Common myeloid progenitor, CD34-positive (primary cell): ENCODE results near the gene S1PR5.

Experiments used
- CTCF ChIA-PET: fragments of 350-600 bp; sonication (Branson Sonifier 250); formaldehyde crosslinking; loops from one replicate; lab custom pipeline; 2021; ENCODE audit warnings: antibody characterized with exemption; lab: Charles Lee
- POLR2A ChIA-PET: fragments of 350-600 bp; sonication (Branson Sonifier 250); formaldehyde crosslinking; loops from one replicate; lab custom pipeline; 2021; ENCODE audit warnings: antibody characterized with exemption; lab: Charles Lee
- DNase-seq, 3 donors: peaks; one replicate each; pipeline versions ENCODE4 v3.0.0 to v3.0.0-alpha.2; 2013
- H3K27ac ChIP-seq, 2 experiments: 1 replicate in 1 of 2; 2 replicates in 1 of 2; pipeline ENCODE4 v1.7.0; 2013; ENCODE audit warnings: inconsistent platforms in 2 of 2, low read length in 2 of 2, mild to moderate bottlenecking in 2 of 2, low read depth in 1 of 2, moderate library complexity in 1 of 2; ENCODE audit not compliant: severe bottlenecking in 2 of 2, insufficient read depth in 1 of 2, poor library complexity in 1 of 2
- H3K27me3 ChIP-seq, 5 experiments: replicated peaks in 2 of 5; 1 replicate in 3 of 5; 2 replicates in 2 of 5; pipeline versions ENCODE4 v1.6.1 to v1.7.0; 2013; ENCODE audit warnings: low read length in 4 of 5, mild to moderate bottlenecking in 2 of 5, moderate library complexity in 2 of 5, inconsistent platforms in 1 of 5; ENCODE audit not compliant: insufficient read depth in 5 of 5, control insufficient read depth in 4 of 5
- H3K36me3 ChIP-seq, 4 experiments: 1 replicate in 2 of 4; 2 replicates in 2 of 4; pipeline versions ENCODE4 v1.6.1 to v1.7.0; 2013; ENCODE audit warnings: low read length in 3 of 4, control low read depth in 1 of 4, mild to moderate bottlenecking in 1 of 4; ENCODE audit not compliant: control insufficient read depth in 4 of 4, insufficient read depth in 4 of 4
- H3K4me1 ChIP-seq, 4 experiments: 1 replicate in 3 of 4; 2 replicates in 1 of 4; pipeline versions ENCODE4 v1.6.1 to v1.7.1; 2013; ENCODE audit warnings: low read length in 3 of 4, mild to moderate bottlenecking in 3 of 4, control low read depth in 1 of 4, inconsistent platforms in 1 of 4, moderate library complexity in 1 of 4; ENCODE audit not compliant: control insufficient read depth in 4 of 4, insufficient read depth in 4 of 4; ENCODE audit errors: control extremely low read depth in 1 of 4
- H3K4me3 ChIP-seq, 7 experiments: 1 replicate in 4 of 7; 2 replicates in 3 of 7; pipeline versions ENCODE4 v1.5.1 to v1.7.0; 2013; ENCODE audit warnings: mild to moderate bottlenecking in 7 of 7, low read length in 6 of 7, moderate library complexity in 6 of 7, inconsistent platforms in 2 of 7, low read depth in 2 of 7, control low read depth in 1 of 7; ENCODE audit not compliant: insufficient read depth in 4 of 7, control insufficient read depth in 1 of 7; ENCODE audit errors: extremely low read depth in 1 of 7
- H3K9me3 ChIP-seq, 5 experiments: 1 replicate in 4 of 5; 2 replicates in 1 of 5; pipeline versions ENCODE4 v1.6.1 to v1.7.1; 2013; ENCODE audit warnings: low read length in 4 of 5, mild to moderate bottlenecking in 2 of 5, inconsistent platforms in 1 of 5, low read depth in 1 of 5, moderate library complexity in 1 of 5; ENCODE audit not compliant: control insufficient read depth in 4 of 5, insufficient read depth in 2 of 5; ENCODE audit errors: control extremely low read depth in 1 of 5
- WGBS: methylation state at CpG from one replicate; pipeline ENCODE4 v1.1.5; 2013; ENCODE audit not compliant: insufficient coverage; 5-methylcytosine and 5-hydroxymethylcytosine counted together

S1PR5 gene

GRCh38 chr19:10518444-10519361, 1.5 kb upstream of the S1PR5 start:
- Histone ChIP-seq H3K4me3 (peak overlapping the region in 1 of 7 experiments; percentile 33), H3K36me3 (no peaks in the 10 kb centered on the region), H3K4me1 (peaks cover 0 to 36% (median 31%) of the 10 kb centered on the region in 4 experiments), H3K9me3 (no peaks in the 10 kb centered on the region), H3K27ac (no peak overlapping the region), H3K27me3 (peaks cover 4 to 68% (median 43%) of the 10 kb centered on the region in 5 experiments)
- DNase-seq: no peak
- WGBS: 12% methylated on average over 24 of the region's 33 CpGs
- CTCF ChIA-PET: interaction anchor here (0.6 kb wide), 1 partner anchor 11 kb away, joined by 3 read pairs; no protein-coding TSS in a partner anchor
- POLR2A ChIA-PET: no interaction called here

DNA sequence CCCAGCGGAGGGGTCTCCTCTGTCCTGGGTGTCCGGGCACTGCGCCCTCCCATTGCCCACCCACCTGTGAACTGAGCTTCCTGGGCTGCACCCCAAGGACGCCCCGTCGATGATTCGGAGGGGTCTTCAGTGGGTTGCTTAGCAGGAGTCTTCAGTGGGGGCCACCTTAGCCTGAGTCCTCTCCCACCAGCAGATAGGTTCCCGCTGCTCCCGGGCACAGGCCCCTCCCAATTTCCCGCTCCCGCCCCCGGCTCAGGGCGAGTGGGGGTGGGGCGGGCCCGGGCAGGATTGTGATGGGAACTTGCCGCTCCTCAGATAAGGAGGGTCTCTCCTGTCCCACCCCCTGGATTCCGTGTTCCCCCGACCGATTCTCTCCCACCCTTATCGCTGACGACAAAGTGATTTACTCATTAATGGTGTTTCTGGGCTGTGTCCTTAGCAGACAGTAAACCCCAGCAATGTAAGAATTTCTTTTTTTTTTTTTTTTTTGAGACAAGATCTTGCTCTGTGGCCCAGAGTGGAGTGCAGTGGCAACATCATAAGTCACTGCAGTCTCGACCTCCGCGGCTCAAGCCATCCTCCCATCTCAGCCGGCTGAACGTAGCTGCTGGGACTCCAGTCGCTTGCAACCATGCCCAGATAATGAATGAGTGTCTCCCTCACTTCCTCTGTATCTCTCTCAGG, 655 bp upstream of the S1PR5 start:
- ChIA-PET POLR2A (interaction anchor here (0.5 to 0.9 kb wide), 2 partner anchors 10 to 228 kb away, joined by 3 to 6 read pairs; partner anchors contain the start of gene ICAM5), CTCF (interaction anchor here (1.2 kb wide), 1 partner anchor 10 kb away, joined by 4 read pairs; no protein-coding TSS in a partner anchor)
- H3K4me1 ChIP-seq: peaks cover 0 to 36% (median 32%) of the 10 kb centered on the region in 4 experiments
- no peak overlapping the region for H3K27ac ChIP-seq
- H3K4me3 ChIP-seq: peak overlapping the region in 2 of 7 experiments; percentile 33 to 60
- WGBS: 1% methylated on average over 14 of the region's 27 CpGs
- peaks cover 4 to 76% (median 51%) of the 10 kb centered on the region in 5 experiments for H3K27me3 ChIP-seq
- H3K36me3 ChIP-seq: no peaks in the 10 kb centered on the region
- no peaks in the 10 kb centered on the region for H3K9me3 ChIP-seq
- DNase-seq: peak in 2 of 3 donors; percentile 51 to 56

DNA sequence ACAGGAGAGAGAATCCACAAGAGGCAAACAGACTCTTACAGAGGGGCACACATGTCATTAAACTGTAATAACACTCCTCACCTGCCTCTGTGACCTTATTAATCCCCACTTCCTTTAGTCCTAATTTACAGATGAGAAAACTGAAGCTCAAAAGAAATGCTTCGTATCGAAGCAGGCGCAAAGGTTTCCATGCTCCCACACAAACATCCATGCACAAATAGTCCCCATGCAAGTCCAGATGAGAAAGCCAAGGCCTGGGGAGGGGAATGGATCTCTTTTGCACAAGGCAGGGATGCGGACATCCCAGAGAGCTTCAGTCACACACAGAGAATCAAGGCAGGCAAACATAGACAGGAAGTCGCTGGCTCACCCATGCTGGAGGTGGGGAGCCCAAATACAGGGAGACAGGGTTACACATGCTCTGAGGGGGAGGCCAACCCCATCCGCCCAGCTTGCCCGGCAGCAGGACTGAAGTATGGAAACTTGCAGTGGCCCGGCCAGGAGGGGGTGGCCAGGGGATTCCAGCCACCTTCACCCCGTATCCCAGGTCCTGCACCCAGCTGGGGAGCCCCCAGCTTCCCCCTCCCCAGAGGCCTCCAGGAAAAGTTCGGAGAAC, 468 bp downstream of the S1PR5 start:
- H3K27ac ChIP-seq: no peak overlapping the region
- no peak overlapping the region for H3K4me3 ChIP-seq
- ChIA-PET POLR2A (no interaction called here), CTCF (interaction anchor here (1.0 to 1.3 kb wide), 5 partner anchors 9 to 20 kb away, joined by 3 to 5 read pairs (median 4); partner anchors contain the start of gene KEAP1)
- WGBS: 68% methylated on average over 7 of the region's 10 CpGs
- DNase-seq: no peak
- H3K27me3 ChIP-seq: peaks cover 4 to 86% (median 51%) of the 10 kb centered on the region in 5 experiments
- H3K4me1 ChIP-seq: peaks cover 0 to 36% (median 32%) of the 10 kb centered on the region in 4 experiments
- H3K9me3 ChIP-seq: no peaks in the 10 kb centered on the region
- no peaks in the 10 kb centered on the region for H3K36me3 ChIP-seq

- Histone ChIP-seq H3K27ac (no peak overlapping the region), H3K4me3 (no peak overlapping the region), H3K27me3 (peaks cover 4 to 88% (median 51%) of the 10 kb centered on the region in 5 experiments), H3K9me3 (no peaks in the 10 kb centered on the region), H3K4me1 (peaks cover 0 to 36% (median 32%) of the 10 kb centered on the region in 4 experiments), H3K36me3 (no peaks in the 10 kb centered on the region)
- ChIA-PET POLR2A (no interaction called here), CTCF (interaction anchor here (1.0 to 1.3 kb wide), 3 partner anchors 10 to 21 kb away, joined by 3 to 5 read pairs (median 3); no protein-coding TSS in a partner anchor)
- DNase-seq: no peak
- WGBS: 97% methylated on average over 5 of the region's 5 CpGs
Measured at GRCh38 chr19:10516064-10516385, 1.2 kb downstream of the S1PR5 start.

DNA sequence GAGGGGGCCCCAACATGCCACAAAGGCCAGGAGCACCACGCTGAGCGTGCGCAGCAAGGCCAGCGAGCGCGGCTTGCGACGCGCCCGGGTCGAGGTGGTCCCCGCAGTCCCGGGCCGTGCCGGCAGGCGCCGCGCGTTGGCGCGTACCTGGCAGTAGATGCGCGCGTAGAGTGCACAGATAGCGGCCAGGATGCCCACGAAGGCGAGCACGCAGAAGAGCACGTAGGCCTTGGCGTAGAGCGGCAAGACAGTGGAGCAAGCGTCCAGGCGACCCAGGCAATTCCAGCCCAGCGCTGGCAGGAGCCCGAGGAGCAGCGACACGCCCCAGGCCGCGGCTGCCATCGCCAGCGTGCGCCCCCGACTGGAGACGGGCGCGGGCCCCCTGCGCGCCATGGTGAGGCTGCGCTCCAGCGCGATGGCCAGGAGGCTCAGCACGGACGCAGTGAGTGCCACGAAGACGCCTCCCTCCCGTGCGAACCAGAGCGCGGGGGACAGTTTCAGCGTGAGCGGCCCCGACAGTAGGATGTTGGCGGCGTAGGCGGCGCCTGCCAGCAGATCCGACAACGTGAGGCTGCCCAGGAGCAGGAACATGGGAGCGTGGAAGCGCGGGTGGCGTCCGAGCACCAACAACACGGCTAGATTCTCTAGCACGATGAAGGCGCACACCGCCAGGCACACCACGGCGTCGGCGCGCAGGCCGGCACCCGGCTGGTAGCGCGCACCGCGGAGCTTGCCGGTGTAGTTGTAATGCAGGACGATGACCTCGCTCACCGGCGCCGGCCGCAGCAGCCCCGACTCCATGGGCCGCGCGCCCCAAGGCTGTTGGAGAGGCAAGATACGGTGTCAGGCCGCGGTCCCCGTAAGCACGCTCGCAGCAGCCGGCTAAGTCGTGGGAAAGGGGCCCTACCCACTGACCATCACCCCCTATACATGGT, 2.8 kb downstream of the S1PR5 start:
- Histone ChIP-seq H3K27ac (no peak overlapping the region), H3K9me3 (no peaks in the 10 kb centered on the region), H3K4me1 (peaks cover 0 to 39% (median 36%) of the 10 kb centered on the region in 4 experiments), H3K4me3 (peak overlapping the region in 4 of 7 experiments; percentile 10 to 42 (median 34)), H3K27me3 (peaks cover 4 to 83% (median 46%) of the 10 kb centered on the region in 5 experiments), H3K36me3 (no peaks in the 10 kb centered on the region)
- 3% methylated on average over 93 of the region's 107 CpGs for WGBS
- POLR2A ChIA-PET: no interaction called here
- peak; percentile 65 to 83 (median 78) for DNase-seq
- CTCF ChIA-PET: no interaction called here

DNA sequence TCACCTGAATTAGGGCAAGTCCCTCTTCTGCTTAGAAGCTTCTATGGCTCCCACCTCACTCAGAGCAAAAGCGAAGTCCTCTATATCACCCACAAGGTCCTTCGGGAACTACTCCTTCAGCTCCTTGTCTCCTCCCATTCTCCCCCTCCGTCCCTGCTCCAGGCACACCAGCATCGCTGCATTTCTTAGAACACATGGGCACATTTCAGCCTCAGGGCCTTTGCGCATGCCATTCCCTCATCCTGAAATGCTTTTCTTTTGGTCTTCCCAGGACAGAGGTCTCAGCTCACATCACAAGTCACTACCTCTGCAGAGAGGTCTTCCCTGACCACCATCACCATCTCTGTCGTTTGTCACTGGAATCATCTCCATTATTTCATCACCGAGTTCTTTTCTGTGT, 4.0 kb downstream of the S1PR5 start:
- peaks cover 4 to 71% (median 34%) of the 10 kb centered on the region in 5 experiments for H3K27me3 ChIP-seq
- no peaks in the 10 kb centered on the region for H3K36me3 ChIP-seq
- no peak overlapping the region for H3K4me3 ChIP-seq
- ChIA-PET CTCF (interaction anchor here (1.0 to 5.8 kb wide), 4 partner anchors 29 to 67 kb away, joined by 3 to 37 read pairs (median 5); no protein-coding TSS in a partner anchor), POLR2A (no interaction called here)
- WGBS: 87% methylated on average over 5 of the region's 7 CpGs
- H3K9me3 ChIP-seq: no peaks in the 10 kb centered on the region
- peaks cover 0 to 32% (median 28%) of the 10 kb centered on the region in 4 experiments for H3K4me1 ChIP-seq
- no peak for DNase-seq
- H3K27ac ChIP-seq: no peak overlapping the region
